Fibroblast of mammary gland (primary cell): ENCODE data around the gene DHRS2.
A peak's percentile ranks its signal among the peaks of the same experiment; 100 is the strongest.

ENCODE experiments used
- DNase-seq: peaks from one replicate; pipeline ENCODE4 v3.0.0-alpha.2; 2010; ENCODE audit warnings: low read depth
- H3K4me3 ChIP-seq: 2 replicates; pipeline ENCODE4 v1.5.1; 2011; ENCODE audit warnings: low read depth, mild to moderate bottlenecking, low read length, moderate library complexity; ENCODE audit not compliant: control insufficient read depth
- CTCF ChIP-seq: conservative IDR thresholded peaks from 2 replicates; pipeline ENCODE4 v1.5.1; 2011; ENCODE audit warnings: low read depth, low read length, inconsistent platforms; ENCODE audit not compliant: control insufficient read depth, insufficient read depth

The DHRS2 gene

GRCh38 chr14:23660290-23661226 lies 24.4 kb downstream of the DHRS2 start:
- no peak overlapping the region for H3K4me3 ChIP-seq
- no peak for TF ChIP-seq CTCF
- no peak for DNase-seq

DNA sequence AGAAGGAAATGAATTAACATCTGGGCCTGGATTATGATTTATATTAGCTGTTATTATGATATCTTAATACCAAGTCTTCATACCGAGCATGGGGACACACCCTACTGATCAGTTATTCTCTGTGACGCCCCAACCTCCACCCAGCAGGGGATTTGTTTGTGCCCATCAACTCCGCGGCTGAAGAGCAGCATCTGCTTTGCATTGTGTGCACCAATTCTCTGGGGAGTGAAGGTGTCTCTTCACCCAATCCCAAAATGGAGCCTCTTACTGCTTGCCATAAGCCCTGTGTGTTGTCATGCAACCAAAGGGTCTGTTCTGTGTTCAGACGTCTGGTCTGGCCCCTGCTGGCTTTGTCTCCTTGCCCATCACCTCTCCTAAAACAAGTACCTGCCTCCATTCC lies 25.4 kb downstream of the DHRS2 start:
- no peak for TF ChIP-seq CTCF

GRCh38 chr14:23663127-23663526 lies 27.0 kb downstream of the DHRS2 start:
- DNase-seq: no peak
- no peak overlapping the region for H3K4me3 ChIP-seq
- no peak for TF ChIP-seq CTCF

More for the DNA sequence above, 25.4 kb downstream of the DHRS2 start:
- no peak for DNase-seq
- no peak overlapping the region for H3K4me3 ChIP-seq

DNA sequence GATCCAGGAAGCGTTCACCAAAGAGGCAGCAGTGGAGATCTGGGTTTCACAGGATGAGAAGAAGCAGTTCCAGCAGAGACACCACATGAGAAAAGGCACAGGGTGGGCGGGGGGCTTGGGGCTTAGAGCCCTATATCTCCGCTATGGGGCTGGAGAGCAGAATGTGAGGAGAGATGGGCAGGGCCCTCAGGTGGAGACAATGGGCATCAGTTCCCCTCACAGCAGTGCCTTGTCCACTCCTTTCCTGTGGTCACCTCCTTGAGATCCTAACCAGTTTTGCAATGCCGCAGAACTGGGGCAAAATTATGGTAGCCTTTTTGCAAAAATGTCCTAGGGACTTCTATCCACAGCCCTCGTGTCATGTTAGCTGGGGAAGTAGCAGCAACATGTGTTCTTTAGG lies 27.5 kb downstream of the DHRS2 start:
- no peak for TF ChIP-seq CTCF
- H3K4me3 ChIP-seq: no peak overlapping the region
- DNase-seq: no peak

- no peak overlapping the region for H3K4me3 ChIP-seq
- no peak for TF ChIP-seq CTCF
- DNase-seq: no peak
These were observed 28.2 kb downstream of the DHRS2 start for GRCh38 chr14:23664207-23664885.

GRCh38 chr14:23665302-23666016 lies 29.3 kb downstream of the DHRS2 start:
- no peak overlapping the region for H3K4me3 ChIP-seq
- DNase-seq: peak; percentile 10
- no peak for TF ChIP-seq CTCF
